Measurements from ENCODE around the gene IL26. TPM values are rescaled to one million over a fixed set of nuclear protein-coding genes. Genes with fewer than 3 reads are reported as not detected.
"Not testable (repeated sequence)": the region's sequence is repeated elsewhere in the genome, so short reads cannot be mapped to it uniquely, and the experiment has no call there.

IL26 gene
- total RNA-seq, 1 donor from 2014 or later: not detected

DNA sequence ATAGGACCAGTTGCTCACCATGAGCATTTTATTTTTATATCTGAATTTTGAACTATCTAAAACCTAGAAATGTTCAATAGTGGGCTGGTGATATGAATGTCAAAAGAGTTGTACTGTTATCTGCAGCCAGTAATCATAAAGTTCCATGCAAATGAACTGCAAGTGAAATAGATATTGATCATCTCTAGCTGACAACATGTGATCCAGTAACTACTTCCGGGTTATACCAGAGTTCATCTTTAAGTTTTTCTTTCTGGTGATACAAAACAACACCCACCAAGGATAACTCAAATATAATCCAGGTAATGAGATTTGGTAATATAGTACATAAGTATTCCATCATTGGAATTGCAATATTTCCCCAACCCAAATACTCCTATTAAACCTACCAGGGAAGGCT lies 4.1 kb downstream of the IL26 start:
- H3K4me1 Mint-ChIP-seq (ENCODE audit: unreplicated experiment): peaks cover 7% of the 10 kb centered on the region
- H3K36me3 Mint-ChIP-seq: no peaks in the 10 kb centered on the region
- no peak overlapping the region for H3K4me3 Mint-ChIP-seq
- peaks cover 3% of the 10 kb centered on the region for H3K9me3 Mint-ChIP-seq
- no peak overlapping the region for H3K27ac Mint-ChIP-seq
- TF ChIP-seq, protein P1, sequence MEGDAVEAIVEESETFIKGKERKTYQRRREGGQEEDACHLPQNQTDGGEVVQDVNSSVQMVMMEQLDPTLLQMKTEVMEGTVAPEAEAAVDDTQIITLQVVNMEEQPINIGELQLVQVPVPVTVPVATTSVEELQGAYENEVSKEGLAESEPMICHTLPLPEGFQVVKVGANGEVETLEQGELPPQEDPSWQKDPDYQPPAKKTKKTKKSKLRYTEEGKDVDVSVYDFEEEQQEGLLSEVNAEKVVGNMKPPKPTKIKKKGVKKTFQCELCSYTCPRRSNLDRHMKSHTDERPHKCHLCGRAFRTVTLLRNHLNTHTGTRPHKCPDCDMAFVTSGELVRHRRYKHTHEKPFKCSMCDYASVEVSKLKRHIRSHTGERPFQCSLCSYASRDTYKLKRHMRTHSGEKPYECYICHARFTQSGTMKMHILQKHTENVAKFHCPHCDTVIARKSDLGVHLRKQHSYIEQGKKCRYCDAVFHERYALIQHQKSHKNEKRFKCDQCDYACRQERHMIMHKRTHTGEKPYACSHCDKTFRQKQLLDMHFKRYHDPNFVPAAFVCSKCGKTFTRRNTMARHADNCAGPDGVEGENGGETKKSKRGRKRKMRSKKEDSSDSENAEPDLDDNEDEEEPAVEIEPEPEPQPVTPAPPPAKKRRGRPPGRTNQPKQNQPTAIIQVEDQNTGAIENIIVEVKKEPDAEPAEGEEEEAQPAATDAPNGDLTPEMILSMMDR (conservative IDR thresholded peaks at IDR 0.05): no peak
- peaks cover 30% of the 10 kb centered on the region for H3K27me3 Mint-ChIP-seq
- DNase-seq (ENCODE audit: extremely low spot score, unreplicated experiment): no peak

DNA sequence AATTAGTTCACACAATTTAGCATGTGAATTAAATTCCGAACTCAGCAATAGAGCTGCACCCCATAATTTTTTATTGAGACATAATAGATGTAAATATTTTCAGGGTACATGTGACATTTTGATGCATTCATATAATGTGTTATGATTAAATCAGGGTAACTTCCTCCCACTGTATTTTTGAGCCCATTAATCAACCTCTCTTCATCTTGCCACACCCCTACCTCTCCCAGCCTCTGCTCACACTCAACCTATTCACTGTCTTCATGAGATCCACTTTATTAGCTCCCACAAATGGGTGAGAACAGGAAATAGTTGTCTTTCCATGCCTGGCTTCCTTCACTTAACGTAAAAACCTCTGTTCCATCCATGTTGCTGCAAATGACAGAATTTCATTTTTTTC lies 14.7 kb downstream of the IL26 start:
- H3K4me3 Mint-ChIP-seq: no peak overlapping the region
- no peaks in the 10 kb centered on the region for H3K36me3 Mint-ChIP-seq
- peaks cover 15% of the 10 kb centered on the region for H3K4me1 Mint-ChIP-seq (ENCODE audit: unreplicated experiment)
- H3K27ac Mint-ChIP-seq: no peak overlapping the region
- H3K27me3 Mint-ChIP-seq: peaks cover 3% of the 10 kb centered on the region
- TF ChIP-seq, protein P1 (conservative IDR thresholded peaks at IDR 0.05): no peak
- H3K9me3 Mint-ChIP-seq: no peaks in the 10 kb centered on the region
- DNase-seq (ENCODE audit: extremely low spot score, unreplicated experiment): no peak

DNA sequence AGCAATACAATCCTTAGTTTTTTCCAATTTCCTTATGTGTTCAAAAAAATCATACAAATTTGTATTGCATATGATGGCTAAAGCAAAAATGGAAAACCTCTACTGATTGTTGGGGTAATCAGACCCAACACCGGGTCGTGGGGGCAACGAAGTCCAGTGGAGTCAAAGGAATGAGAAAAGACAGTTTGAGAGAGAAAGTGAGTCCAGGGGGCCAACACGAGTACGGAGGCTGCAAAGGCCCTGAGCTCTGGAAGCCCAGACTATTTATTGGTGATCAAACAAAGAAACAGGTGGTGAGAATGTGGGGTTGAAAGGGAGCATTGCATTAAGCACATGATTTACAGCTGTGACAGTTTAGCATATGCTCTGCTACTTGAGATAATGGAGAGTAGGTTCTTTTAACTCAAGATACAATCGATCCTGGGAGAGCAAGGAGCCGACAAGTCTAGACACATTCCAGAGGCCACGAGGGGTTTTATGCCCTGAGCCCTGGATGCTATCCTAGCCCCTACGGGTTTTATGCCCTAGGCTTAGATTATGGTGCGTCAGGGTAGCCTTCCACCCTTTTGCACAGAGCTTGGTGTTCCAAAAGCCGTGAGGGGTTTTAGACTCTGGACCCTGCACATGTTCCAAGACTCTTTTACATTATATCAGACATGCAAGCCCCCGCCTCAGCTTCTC lies 16.4 kb downstream of the IL26 start:
- H3K36me3 Mint-ChIP-seq; DNase-seq (ENCODE audit: extremely low spot score, unreplicated experiment); H3K27me3 Mint-ChIP-seq; H3K9me3 Mint-ChIP-seq; H3K4me3 Mint-ChIP-seq; H3K27ac Mint-ChIP-seq: not testable (repeated sequence)
- peaks cover 15% of the 10 kb centered on the region for H3K4me1 Mint-ChIP-seq (ENCODE audit: unreplicated experiment)

DNA sequence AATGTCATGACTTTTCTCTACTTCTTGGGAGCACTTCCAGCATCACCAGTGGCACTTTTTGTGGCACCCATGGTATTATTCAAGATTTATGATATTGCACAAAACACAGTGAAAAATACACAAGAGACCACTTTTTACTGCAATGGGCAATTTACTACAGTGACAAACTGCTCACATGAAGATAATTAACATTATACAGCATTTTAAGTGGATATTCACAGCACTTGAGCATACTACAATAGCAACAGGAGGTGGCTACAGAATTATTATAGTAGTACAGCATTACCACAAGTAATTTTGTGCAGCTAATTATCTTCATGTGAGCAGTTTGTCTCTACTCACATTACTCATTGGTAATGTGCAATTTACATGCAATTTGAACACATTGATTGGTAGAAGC lies 18.3 kb downstream of the IL26 start:
- no peaks in the 10 kb centered on the region for H3K9me3 Mint-ChIP-seq
- no peak overlapping the region for H3K4me3 Mint-ChIP-seq
- H3K4me1 Mint-ChIP-seq (ENCODE audit: unreplicated experiment): peaks cover 15% of the 10 kb centered on the region
- no peak for DNase-seq (ENCODE audit: extremely low spot score, unreplicated experiment)
- TF ChIP-seq, protein P1 (conservative IDR thresholded peaks at IDR 0.05): no peak
- H3K36me3 Mint-ChIP-seq: no peaks in the 10 kb centered on the region
- H3K27me3 Mint-ChIP-seq: peaks cover 6% of the 10 kb centered on the region
- no peak overlapping the region for H3K27ac Mint-ChIP-seq

DNA sequence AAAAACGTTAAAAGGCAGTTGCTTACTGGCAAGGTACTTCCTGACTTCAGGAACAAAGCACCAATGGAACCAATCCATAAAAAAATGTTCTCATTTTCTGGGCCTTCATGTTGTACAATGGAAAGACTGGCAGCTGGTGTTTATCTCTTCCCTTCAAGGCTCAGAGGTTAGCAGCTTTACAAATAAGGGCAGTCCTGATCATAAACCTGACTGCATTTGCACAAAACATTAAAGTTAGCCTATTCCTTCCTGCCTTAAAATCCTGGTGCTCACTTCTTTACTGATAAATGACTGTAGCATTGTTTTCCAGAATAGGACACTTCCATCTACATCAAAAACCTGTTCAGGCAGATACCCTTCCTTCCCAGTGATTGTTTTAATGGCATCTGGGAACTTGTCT lies 19.2 kb downstream of the IL26 start:
- Mint-ChIP-seq H3K36me3 (no peaks in the 10 kb centered on the region), H3K9me3 (no peaks in the 10 kb centered on the region), H3K27me3 (peaks cover 3% of the 10 kb centered on the region), H3K27ac (no peak overlapping the region), H3K4me1 (ENCODE audit: unreplicated experiment) (peaks cover 15% of the 10 kb centered on the region), H3K4me3 (no peak overlapping the region)
- TF ChIP-seq, protein P1 (conservative IDR thresholded peaks at IDR 0.05): no peak
- no peak for DNase-seq (ENCODE audit: extremely low spot score, unreplicated experiment)

DNA sequence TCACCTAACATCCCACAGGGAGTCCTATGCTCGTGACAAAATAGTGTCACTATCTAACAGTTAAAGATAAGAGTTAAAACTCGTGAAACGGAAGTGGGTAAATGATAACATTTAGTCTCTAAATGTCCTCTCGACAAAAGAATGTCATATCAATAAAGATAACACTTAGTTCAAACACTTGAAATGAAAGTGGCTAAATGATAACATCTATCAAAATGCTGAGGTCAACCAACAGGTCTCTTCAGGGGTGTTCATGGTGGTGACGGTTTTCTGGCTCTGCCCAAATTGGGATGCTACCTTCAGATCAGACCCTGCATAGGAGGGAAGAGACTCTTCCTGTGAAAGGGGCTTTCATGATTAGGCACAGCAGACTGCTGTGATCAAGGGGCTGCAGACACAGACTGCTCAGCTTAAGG lies 22.1 kb downstream of the IL26 start:
- Mint-ChIP-seq H3K36me3 (no peaks in the 10 kb centered on the region), H3K4me3 (no peak overlapping the region), H3K4me1 (ENCODE audit: unreplicated experiment) (peaks cover 4% of the 10 kb centered on the region), H3K27me3 (peaks cover 3% of the 10 kb centered on the region), H3K9me3 (no peaks in the 10 kb centered on the region), H3K27ac (no peak overlapping the region)
- no peak for DNase-seq (ENCODE audit: extremely low spot score, unreplicated experiment)
- TF ChIP-seq, protein P1 (conservative IDR thresholded peaks at IDR 0.05): no peak
